HG02938 (cell line): ENCODE results near the gene LYPLA2.
"Not testable (repeated sequence)": the region's sequence is repeated elsewhere in the genome, so short reads cannot be mapped to it uniquely, and the experiment has no call there.

ENCODE experiments used
- ATAC-seq: cut with Tn5 transposase; IDR thresholded peaks from one replicate; pipeline ENCODE4 v1.9.1; 2021; ENCODE audit warnings: mild to moderate bottlenecking, moderate library complexity; ENCODE audit not compliant: unreplicated experiment

LYPLA2 gene

GRCh38 chr1:23799570-23800399, 8.8 kb downstream of the LYPLA2 start:
- peak; percentile 8 for ATAC-seq

- peak; percentile 58 for ATAC-seq
Observed at GRCh38 chr1:23800400-23801337, 9.7 kb downstream of the LYPLA2 start, which contains the start of gene GALE. Gene GALE, minus strand, starts transcription at chr1:23800754. Its CDS starts 1,747 bp downstream, at chr1:23799007.

GRCh38 chr1:23801338-23801748, 10.4 kb downstream of the LYPLA2 start:
- no peak for ATAC-seq

- no peak for ATAC-seq
Observed at GRCh38 chr1:23801876-23802275, 10.9 kb downstream of the LYPLA2 start.

GRCh38 chr1:23802809-23803342, 11.9 kb downstream of the LYPLA2 start:
- ATAC-seq = not testable (repeated sequence)

- ATAC-seq = no peak
Observed at GRCh38 chr1:23803674-23804073, 12.7 kb downstream of the LYPLA2 start.

- no peak for ATAC-seq
Observed at GRCh38 chr1:23804183-23804835, 13.4 kb downstream of the LYPLA2 start.

- no peak for ATAC-seq
Observed at GRCh38 chr1:23805025-23805424, 14.1 kb downstream of the LYPLA2 start.

- no peak for ATAC-seq
Observed at GRCh38 chr1:23806280-23806679, 15.3 kb downstream of the LYPLA2 start.

- ATAC-seq = no peak
Observed at GRCh38 chr1:23807453-23807852, 16.5 kb downstream of the LYPLA2 start.

GRCh38 chr1:23809751-23810171, 18.8 kb downstream of the LYPLA2 start:
- peak; percentile 75 for ATAC-seq

GRCh38 chr1:23810818-23811540, 20.0 kb downstream of the LYPLA2 start:
- no peak for ATAC-seq

GRCh38 chr1:23814016-23814415, 23.1 kb downstream of the LYPLA2 start:
- no peak for ATAC-seq

GRCh38 chr1:23816361-23816760, 25.4 kb downstream of the LYPLA2 start:
- ATAC-seq = no peak

- ATAC-seq = no peak
Observed at GRCh38 chr1:23816906-23817305, 26.0 kb downstream of the LYPLA2 start.

GRCh38 chr1:23817633-23818032, 26.7 kb downstream of the LYPLA2 start:
- ATAC-seq = no peak

GRCh38 chr1:23823767-23824166, 32.8 kb downstream of the LYPLA2 start:
- no peak for ATAC-seq

GRCh38 chr1:23824711-23825075, 33.7 kb downstream of the LYPLA2 start:
- ATAC-seq = no peak

GRCh38 chr1:23825076-23825761, 34.3 kb downstream of the LYPLA2 start, which contains the start of gene HMGCL:
Gene HMGCL, minus strand, starts transcription at chr1:23825429. Its CDS starts 14 bp downstream, at chr1:23825415.
- peak; percentile 64 for ATAC-seq
